PC-3 (cell line): ENCODE measurements around the gene FBLN1. TPM values are rescaled to one million over a fixed set of nuclear protein-coding genes. Genes with fewer than 3 reads are reported as not detected.

Experiments
- ATAC-seq: fragments of 200-7000 bp; cut with Tn5 transposase; 2 replicates; pipeline ENCODE4 v1.9.1; 2020; ENCODE audit warnings: mild to moderate bottlenecking, moderate library complexity
- BruUV-seq: library from RNA; stranded (reverse); fragments of 400-500 nt; replicated peaks from 2 replicates; lab custom pipeline; 2021; lab: Mats Ljungman, UMichigan
- CTCF ChIA-PET: fragments of 300-600 bp; sonication (Branson Sonifier 250); formaldehyde crosslinking; loops from one replicate; lab custom pipeline; 2022; ENCODE audit warnings: antibody characterized with exemption; lab: Charles Lee
- POLR2A ChIA-PET: fragments of 300-600 bp; sonication (Branson Sonifier 250); formaldehyde crosslinking; loops from one replicate; lab custom pipeline; 2022; ENCODE audit warnings: antibody characterized with exemption; ENCODE audit not compliant: unreplicated experiment; lab: Charles Lee
- DNase-seq: peaks from one replicate; pipeline ENCODE4 v3.0.0-alpha.2; 2015
- H2AFZ ChIP-seq: fragments of 300-600 bp; sonication (generic); 2 replicates; pipeline ENCODE4 v1.6.0; 2016; ENCODE audit warnings: antibody characterized with exemption, low read length
- H3F3A ChIP-seq: fragments of 300-600 bp; sonication (generic); one replicate; pipeline ENCODE4 v1.6.0; 2017; ENCODE audit warnings: antibody characterized with exemption, low read length, control low read depth, mild to moderate bottlenecking; ENCODE audit not compliant: unreplicated experiment
- H3K27ac ChIP-seq: fragments of 300-600 bp; sonication (generic); 2 replicates; pipeline ENCODE4 v1.5.1; 2016; ENCODE audit warnings: mild to moderate bottlenecking, low read length
- H3K27me3 ChIP-seq: fragments of 300-600 bp; sonication (generic); 2 replicates; pipeline ENCODE4 v1.6.1; 2016; ENCODE audit warnings: low read length, mixed read lengths
- H3K36me3 ChIP-seq: fragments of 300-600 bp; sonication (generic); 2 replicates; pipeline ENCODE4 v1.6.1; 2016; ENCODE audit warnings: low read depth, mixed run types, low read length, mixed read lengths
- H3K4me1 ChIP-seq: fragments of 300-600 bp; sonication (generic); 2 replicates; pipeline ENCODE4 v1.5.1; 2016; ENCODE audit warnings: low read length; ENCODE audit not compliant: insufficient read depth
- H3K4me2 ChIP-seq: fragments of 300-600 bp; sonication (generic); 2 replicates; pipeline ENCODE4 v1.6.0; 2016; ENCODE audit warnings: low read length
- H3K4me3 ChIP-seq: fragments of 300-600 bp; sonication (generic); 2 replicates; pipeline ENCODE4 v1.5.1; 2016; ENCODE audit warnings: mild to moderate bottlenecking, low read length, mixed read lengths
- H3K79me2 ChIP-seq: fragments of 300-600 bp; sonication (generic); 2 replicates; pipeline ENCODE4 v1.6.1; 2017; ENCODE audit warnings: low read length, mixed read lengths
- H3K9ac ChIP-seq: fragments of 300-600 bp; sonication (generic); 2 replicates; pipeline ENCODE4 v1.6.0; 2016; ENCODE audit warnings: mild to moderate bottlenecking, low read length
- H3K9me2 ChIP-seq: fragments of 300-600 bp; sonication (generic); replicated peaks from 2 replicates; pipeline ENCODE4 v1.6.1; 2016; ENCODE audit warnings: mixed run types, low read length, mixed read lengths
- H3K9me3 ChIP-seq: fragments of 300-600 bp; sonication (generic); 2 replicates; pipeline ENCODE4 v1.6.1; 2016; ENCODE audit warnings: low read length, mixed read lengths
- H4K20me1 ChIP-seq: fragments of 300-600 bp; sonication (generic); 2 replicates; pipeline ENCODE4 v1.6.1; 2016; ENCODE audit warnings: low read length, mixed read lengths
- CTCF ChIP-seq: fragments of 300-600 bp; sonication (generic); conservative IDR thresholded peaks from 2 replicates; pipeline ENCODE4 v1.5.1; 2017; ENCODE audit warnings: antibody characterized with exemption, low read depth, mild to moderate bottlenecking, low read length
- EZH2 ChIP-seq: fragments of 300-600 bp; sonication (generic); IDR thresholded peaks from one replicate; pipeline ENCODE4 v1.6.1; 2017; ENCODE audit warnings: antibody characterized with exemption, mild to moderate bottlenecking, low read length; ENCODE audit not compliant: unreplicated experiment
- EZH2phosphoT487 ChIP-seq: fragments of 300-600 bp; sonication (generic); IDR thresholded peaks from 2 replicates; pipeline ENCODE4 v1.6.1; 2018; ENCODE audit warnings: mild to moderate bottlenecking, antibody characterized with exemption, low read length, borderline replicate concordance
- intact Hi-C: fragments of 100-400 bp; cut with micrococcal nuclease; formaldehyde crosslinking; loops from 2 replicates; pipeline ENCODE4 v1.9.0; 2023
- total RNA-seq: library from RNA; depleted of rRNA; stranded (reverse); fragments of >200 nt; gene quantifications from 2 replicates; pipeline ENCODE4 v1.2.3, GENCODE V29; 2014

Gene FBLN1
- total RNA-seq, 1 experiment from 2014 or later, result 13.4 TPM

GRCh38 chr22:45574069-45574703 is 71.5 kb downstream of the FBLN1 start:
- Histone ChIP-seq H3K27me3 (no peaks in the 10 kb centered on the region), H3K36me3 (no peaks in the 10 kb centered on the region), H3K9ac (no peak overlapping the region), H3K9me3 (0 out of 2 replicates have a peak, but pooled peaks cover 3% of the 10 kb centered on the region), H3K9me2 (no peaks in the 10 kb centered on the region), H3K4me1 (peaks cover 9% of the 10 kb centered on the region), H3K79me2 (no peaks in the 10 kb centered on the region), H3K4me3 (no peak overlapping the region), H3K27ac (no peak overlapping the region), H4K20me1 (no peaks in the 10 kb centered on the region), H3K4me2 (no peak overlapping the region; the same call in 1 of the 2 replicates), H2AFZ (no peak overlapping the region), H3F3A (no peaks in the 10 kb centered on the region)
- no peak for ATAC-seq
- ChIA-PET CTCF (no interaction called here), POLR2A (no interaction called here)
- no peak for TF ChIP-seq EZH2
- TF ChIP-seq CTCF, result no peak
- TF ChIP-seq EZH2phosphoT487, result no peak
- no peak for DNase-seq
- no TSS peak for BruUV-seq
- intact Hi-C loops, result no loop called here

GRCh38 chr22:45575173-45575572 is 72.5 kb downstream of the FBLN1 start:
- ChIA-PET POLR2A (no interaction called here), CTCF (no interaction called here)
- no peaks in the 10 kb centered on the region for H3K79me2 ChIP-seq
- ATAC-seq (no peak), DNase-seq (no peak)
- intact Hi-C loops, result no loop called here
- peaks cover 9% of the 10 kb centered on the region for H3K4me1 ChIP-seq
- H3K27me3 ChIP-seq, result no peaks in the 10 kb centered on the region
- 0 out of 2 replicates have a peak, but pooled peaks cover 3% of the 10 kb centered on the region for H3K9me3 ChIP-seq
- H3K36me3 ChIP-seq, result no peaks in the 10 kb centered on the region
- no TSS peak for BruUV-seq
- TF ChIP-seq EZH2, result no peak
- TF ChIP-seq EZH2phosphoT487, result no peak
- no peak for TF ChIP-seq CTCF
- no peaks in the 10 kb centered on the region for H3K9me2 ChIP-seq
- no peak overlapping the region for H3K27ac ChIP-seq
- no peak overlapping the region for H3K9ac ChIP-seq
- H2AFZ ChIP-seq, result no peak overlapping the region
- H3K4me3 ChIP-seq, result no peak overlapping the region
- H3K4me2 ChIP-seq, result no peak overlapping the region
- H4K20me1 ChIP-seq, result no peaks in the 10 kb centered on the region
- no peaks in the 10 kb centered on the region for H3F3A ChIP-seq

GRCh38 chr22:45575607-45576272 is 73.1 kb downstream of the FBLN1 start:
- no TSS peak for BruUV-seq
- Histone ChIP-seq H3K27me3 (no peaks in the 10 kb centered on the region), H3K9me2 (no peaks in the 10 kb centered on the region), H3K4me2 (no peak overlapping the region), H4K20me1 (no peaks in the 10 kb centered on the region), H3K9ac (no peak overlapping the region), H3F3A (no peaks in the 10 kb centered on the region), H3K9me3 (0 out of 2 replicates have a peak, but pooled peaks cover 3% of the 10 kb centered on the region), H3K36me3 (no peaks in the 10 kb centered on the region), H3K4me1 (peaks cover 9% of the 10 kb centered on the region), H3K79me2 (no peaks in the 10 kb centered on the region), H3K4me3 (no peak overlapping the region), H2AFZ (no peak overlapping the region), H3K27ac (no peak overlapping the region)
- ChIA-PET CTCF (no interaction called here), POLR2A (no interaction called here)
- intact Hi-C loops, result no loop called here
- TF ChIP-seq EZH2, result no peak
- no peak for TF ChIP-seq EZH2phosphoT487
- no peak for TF ChIP-seq CTCF
- DNase-seq, result no peak
- no peak for ATAC-seq
